Tibial artery (tissue), 4 donors: ENCODE results near the gene CABS1.

Source experiments
- DNase-seq, 2 donors: peaks; one replicate each; pipeline ENCODE4 v3.0.0-alpha.2; 2019
- H3K27ac ChIP-seq, 2 donors: fragments of 200-600 bp; sonication (generic) in 1 of 2; 1 replicate in 1 of 2; 2 replicates in 1 of 2; pipeline ENCODE4 v1.5.1; 2018 to 2019; ENCODE audit warnings: mild to moderate bottlenecking in 1 of 2
- H3K27me3 ChIP-seq, 2 donors: fragments of 200-600 bp; sonication (generic) in 1 of 2; one replicate each; pipeline versions ENCODE4 v1.5.1 to v1.6.0; 2016 to 2019
- H3K36me3 ChIP-seq, 3 donors: fragments of 200-600 bp; sonication (generic) in 2 of 3; one replicate each; pipeline ENCODE4 v1.5.1; 2016 to 2019; ENCODE audit warnings: mild to moderate bottlenecking in 2 of 3
- H3K4me1 ChIP-seq, 4 donors: fragments of 200-600 bp; sonication (generic) in 2 of 4; 1 replicate in 3 of 4; 2 replicates in 1 of 4; pipeline ENCODE4 v1.5.1; 2016 to 2019
- H3K4me3 ChIP-seq, 2 donors: fragments of 200-600 bp; sonication (generic) in 1 of 2; 1 replicate in 1 of 2; 2 replicates in 1 of 2; pipeline ENCODE4 v1.5.1; 2018 to 2019; ENCODE audit warnings: mild to moderate bottlenecking in 2 of 2
- H3K9me3 ChIP-seq, 3 donors: fragments of 200-600 bp; sonication (generic) in 1 of 3; one replicate each; pipeline ENCODE4 v1.5.1; 2016 to 2019
- intact Hi-C: fragments of 100-400 bp; cut with DNase I; formaldehyde crosslinking; loops from one replicate; pipeline ENCODE4 v1.15.0; 2023; ENCODE audit warnings: low total_unique reads
- TF ChIP-seq, protein P1 (sequence below), 2 experiments: fragments of 200-600 bp in 1 of 2; fragments of 450-650 bp in 1 of 2; IDR thresholded peaks; one replicate each; pipeline ENCODE4 v1.5.1; 2017 to 2019; ENCODE audit warnings: antibody characterized with exemption in 2 of 2, mild to moderate bottlenecking in 1 of 2, moderate library complexity in 1 of 2

Gene CABS1

DNA sequence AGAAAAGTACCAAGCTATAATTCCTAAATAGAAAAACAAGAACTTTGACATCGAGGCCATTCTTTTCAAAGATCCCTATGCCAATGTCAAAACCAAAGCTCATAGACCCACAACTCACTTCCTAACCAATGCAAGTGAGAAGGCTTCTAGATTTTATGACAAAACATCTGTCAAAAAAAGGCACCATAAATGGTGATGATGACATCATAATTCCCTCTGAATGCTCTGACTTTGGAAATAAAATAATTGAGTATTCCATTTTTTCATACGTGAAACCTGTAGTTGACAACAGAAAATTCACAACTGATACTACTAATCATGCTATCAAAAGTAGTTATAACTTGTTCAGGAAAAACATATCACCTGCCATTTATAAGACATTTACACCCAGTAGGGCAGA lies 8.7 kb upstream of the CABS1 start:
- Histone ChIP-seq H3K27ac (no peak overlapping the region), H3K27me3 (no peaks in the 10 kb centered on the region), H3K4me3 (no peak overlapping the region), H3K9me3 (no peaks in the 10 kb centered on the region), H3K4me1 (no peaks in the 10 kb centered on the region), H3K36me3 (no peaks in the 10 kb centered on the region)
- intact Hi-C loops, result no loop called here
- TF ChIP-seq, protein P1, sequence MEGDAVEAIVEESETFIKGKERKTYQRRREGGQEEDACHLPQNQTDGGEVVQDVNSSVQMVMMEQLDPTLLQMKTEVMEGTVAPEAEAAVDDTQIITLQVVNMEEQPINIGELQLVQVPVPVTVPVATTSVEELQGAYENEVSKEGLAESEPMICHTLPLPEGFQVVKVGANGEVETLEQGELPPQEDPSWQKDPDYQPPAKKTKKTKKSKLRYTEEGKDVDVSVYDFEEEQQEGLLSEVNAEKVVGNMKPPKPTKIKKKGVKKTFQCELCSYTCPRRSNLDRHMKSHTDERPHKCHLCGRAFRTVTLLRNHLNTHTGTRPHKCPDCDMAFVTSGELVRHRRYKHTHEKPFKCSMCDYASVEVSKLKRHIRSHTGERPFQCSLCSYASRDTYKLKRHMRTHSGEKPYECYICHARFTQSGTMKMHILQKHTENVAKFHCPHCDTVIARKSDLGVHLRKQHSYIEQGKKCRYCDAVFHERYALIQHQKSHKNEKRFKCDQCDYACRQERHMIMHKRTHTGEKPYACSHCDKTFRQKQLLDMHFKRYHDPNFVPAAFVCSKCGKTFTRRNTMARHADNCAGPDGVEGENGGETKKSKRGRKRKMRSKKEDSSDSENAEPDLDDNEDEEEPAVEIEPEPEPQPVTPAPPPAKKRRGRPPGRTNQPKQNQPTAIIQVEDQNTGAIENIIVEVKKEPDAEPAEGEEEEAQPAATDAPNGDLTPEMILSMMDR (IDR thresholded peaks at IDR 0.05), result no peak
- DNase-seq, result no peak

DNA sequence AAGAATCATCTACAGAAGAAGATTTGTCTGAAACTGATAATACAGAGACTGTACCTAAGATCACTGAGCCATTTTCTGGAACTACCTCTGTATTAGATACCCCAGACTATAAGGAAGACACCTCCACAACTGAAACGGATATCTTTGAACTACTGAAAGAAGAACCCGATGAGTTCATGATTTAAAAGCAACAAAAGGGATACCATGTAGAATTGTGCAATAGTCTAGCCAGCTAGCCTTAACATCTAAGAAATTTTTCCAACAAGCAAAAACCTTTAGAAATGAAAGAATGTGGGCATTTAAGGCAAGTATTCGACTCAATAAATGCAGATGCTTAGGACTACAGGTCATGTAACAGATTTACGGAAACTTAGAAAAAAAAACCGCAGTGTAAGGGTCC lies 1.3 kb downstream of the CABS1 start:
- intact Hi-C loops, result no loop called here
- H3K27me3 ChIP-seq, result no peaks in the 10 kb centered on the region

DNA sequence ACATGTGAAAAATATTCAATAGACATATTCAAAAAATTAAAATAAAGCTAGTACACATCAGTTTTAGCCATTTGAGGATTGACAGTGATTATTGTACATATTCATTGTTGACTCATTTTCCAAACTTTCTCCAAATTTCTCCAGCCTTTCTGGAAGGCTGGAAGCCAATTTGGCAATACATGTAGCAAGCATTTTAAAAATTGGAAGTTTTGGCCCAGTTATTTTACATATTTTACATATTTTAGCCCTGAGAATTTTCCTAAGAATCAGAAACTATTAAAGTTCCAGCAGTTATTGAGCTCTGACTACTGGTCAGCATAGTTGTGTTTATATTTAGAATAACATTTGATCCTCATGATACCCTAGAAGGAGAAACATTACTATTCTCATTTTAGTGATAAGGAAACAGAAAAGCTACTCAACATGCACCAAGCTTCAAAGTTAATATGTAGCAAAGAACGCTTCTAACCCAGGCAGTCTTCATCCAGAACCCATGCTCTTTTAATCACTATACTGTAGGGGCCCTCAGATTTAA lies 3.2 kb downstream of the CABS1 start:
- intact Hi-C loops, result no loop called here
- H3K4me3 ChIP-seq, result no peak overlapping the region

More for the DNA sequence above, 1.3 kb downstream of the CABS1 start:
- Histone ChIP-seq H3K27ac (no peak overlapping the region), H3K36me3 (no peaks in the 10 kb centered on the region), H3K4me3 (no peak overlapping the region), H3K4me1 (no peaks in the 10 kb centered on the region), H3K9me3 (no peaks in the 10 kb centered on the region)
- DNase-seq, result no peak
- TF ChIP-seq, protein P1 (IDR thresholded peaks at IDR 0.05), result no peak

DNA sequence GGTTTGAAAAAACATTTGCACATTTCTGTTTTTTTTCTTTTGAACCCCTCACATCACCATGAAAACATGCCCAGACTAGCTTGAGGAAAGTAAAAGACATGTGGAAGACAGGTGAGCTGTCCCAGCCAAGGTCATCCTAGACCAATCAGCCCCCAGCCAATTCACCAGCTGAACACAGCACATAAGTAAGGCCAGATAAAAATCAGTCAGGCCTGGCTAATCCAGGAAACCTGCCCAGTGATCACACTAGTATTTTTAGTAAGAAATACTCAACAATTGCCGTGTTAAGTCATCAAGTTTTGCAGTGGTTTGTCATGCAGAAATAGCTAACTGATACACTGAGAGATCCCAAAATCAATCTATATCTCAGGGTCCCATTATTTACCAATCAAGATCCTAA lies 21.4 kb downstream of the CABS1 start:
- Histone ChIP-seq H3K4me1 (no peaks in the 10 kb centered on the region), H3K36me3 (no peaks in the 10 kb centered on the region), H3K9me3 (no peaks in the 10 kb centered on the region), H3K27ac (no peak overlapping the region), H3K27me3 (no peaks in the 10 kb centered on the region), H3K4me3 (no peak overlapping the region)
- intact Hi-C loops, result no loop called here
- TF ChIP-seq, protein P1 (IDR thresholded peaks at IDR 0.05), result no peak
- DNase-seq, result no peak

More for the DNA sequence above, 3.2 kb downstream of the CABS1 start:
- Histone ChIP-seq H3K9me3 (no peaks in the 10 kb centered on the region), H3K36me3 (no peaks in the 10 kb centered on the region), H3K27ac (no peak overlapping the region), H3K4me1 (no peaks in the 10 kb centered on the region), H3K27me3 (no peaks in the 10 kb centered on the region)
- DNase-seq, result no peak
- TF ChIP-seq, protein P1 (IDR thresholded peaks at IDR 0.05), result no peak

DNA sequence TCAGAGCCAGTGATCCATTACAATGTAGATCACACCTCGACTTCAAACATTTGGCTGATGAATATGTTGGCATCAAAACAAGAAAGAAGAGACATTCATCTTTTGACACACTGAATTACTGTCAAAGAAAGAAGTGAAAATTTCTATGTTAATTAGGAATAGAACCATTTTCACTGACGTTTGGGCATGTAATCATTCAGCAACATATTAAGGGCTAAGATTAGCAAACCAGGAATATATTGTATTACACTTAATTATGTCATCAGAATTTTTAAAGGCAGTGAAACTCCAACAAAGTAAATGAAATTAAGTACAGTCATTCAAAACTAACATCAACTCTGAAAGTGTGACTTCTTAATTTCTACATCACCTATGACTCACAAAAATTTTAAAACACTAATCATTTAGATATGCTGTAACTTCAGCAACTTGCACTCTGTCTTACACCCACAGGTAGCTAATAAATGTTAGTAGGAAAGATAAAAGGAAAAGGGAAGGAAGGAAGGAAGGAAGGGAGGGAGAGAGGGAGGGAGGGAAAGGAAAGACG lies 24.4 kb downstream of the CABS1 start:
- Histone ChIP-seq H3K4me1 (no peaks in the 10 kb centered on the region), H3K36me3 (no peaks in the 10 kb centered on the region), H3K4me3 (no peak overlapping the region), H3K27ac (no peak overlapping the region), H3K9me3 (no peaks in the 10 kb centered on the region), H3K27me3 (no peaks in the 10 kb centered on the region)
- intact Hi-C loops, result no loop called here
- TF ChIP-seq, protein P1 (IDR thresholded peaks at IDR 0.05), result no peak
- no peak for DNase-seq

DNA sequence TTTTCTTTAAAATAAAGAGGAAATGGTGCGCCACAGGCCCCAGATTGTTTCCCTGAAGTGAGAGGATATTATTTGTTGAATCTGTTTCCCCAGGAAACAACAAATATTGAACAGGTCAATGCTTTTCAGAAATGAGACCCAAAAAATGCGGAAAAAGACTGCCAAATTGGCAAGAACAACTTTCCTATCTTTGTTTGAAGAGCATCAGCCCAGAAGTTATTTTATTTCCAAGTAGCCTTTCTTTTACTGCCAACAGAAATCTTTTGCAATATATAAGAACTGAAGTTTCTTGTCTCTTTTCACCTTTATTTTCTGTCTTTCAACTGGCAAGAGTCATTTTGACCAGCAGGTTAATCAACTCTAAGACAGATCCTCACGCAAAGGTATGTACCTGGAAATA lies 25.7 kb downstream of the CABS1 start, which contains the start of gene SMR3A:
Gene SMR3A (plus strand): TSS at position 301 of the 400 bp plus-strand sequence. CDS start 1,356 bp downstream, outside the sequence.
- no peaks in the 10 kb centered on the region for H3K27me3 ChIP-seq
- no peaks in the 10 kb centered on the region for H3K4me1 ChIP-seq
- no peak within 1 kb of the TSS for H3K27ac ChIP-seq
- TF ChIP-seq, protein P1 (IDR thresholded peaks at IDR 0.05), result no peak
- DNase-seq, result no peak
- intact Hi-C loops, result no loop called here
- no peaks in the 10 kb centered on the region for H3K36me3 ChIP-seq
- H3K4me3 ChIP-seq, result no peak within 1 kb of the TSS
- no peaks in the 10 kb centered on the region for H3K9me3 ChIP-seq
